Psoas muscle (tissue), 8 donors: ENCODE results near the gene QARS1. TPM values are rescaled to one million over a fixed set of nuclear protein-coding genes. Genes with fewer than 3 reads are reported as not detected.

ENCODE experiments used
- ATAC-seq, 4 donors: fragments of 200-7000 bp; cut with Tn5 transposase; one replicate each; pipeline ENCODE4 v1.9.1; 2020; ENCODE audit warnings: moderate library complexity in 3 of 4, mild to moderate bottlenecking in 2 of 4
- DNase-seq, 2 donors: peaks; one replicate each; pipeline ENCODE4 v3.0.0-alpha.2; 2020
- H3K27ac ChIP-seq: fragments of 200-600 bp; one replicate; pipeline ENCODE4 v1.8.0; 2022
- H3K27me3 ChIP-seq, 3 donors: fragments of 200-600 bp in 1 of 3; one replicate each; pipeline versions ENCODE4 v1.6.1 to v1.8.0; 2013 to 2022; ENCODE audit warnings: low read length in 2 of 3, mild to moderate bottlenecking in 2 of 3, moderate library complexity in 1 of 3; ENCODE audit not compliant: insufficient read depth in 3 of 3
- H3K36me3 ChIP-seq, 2 donors: fragments of 200-600 bp in 1 of 2; one replicate each; pipeline versions ENCODE4 v1.6.1 to v1.8.0; 2013 to 2022; ENCODE audit warnings: low read depth in 1 of 2, mild to moderate bottlenecking in 1 of 2, moderate library complexity in 1 of 2; ENCODE audit not compliant: insufficient read depth in 1 of 2
- H3K4me1 ChIP-seq: fragments of 200-600 bp; one replicate; pipeline ENCODE4 v1.8.0; 2022
- H3K4me3 ChIP-seq: fragments of 200-600 bp; one replicate; pipeline ENCODE4 v1.8.0; 2022; ENCODE audit warnings: mild to moderate bottlenecking
- H3K9me3 ChIP-seq: fragments of 200-600 bp; one replicate; pipeline ENCODE4 v1.8.0; 2022
- CTCF ChIP-seq: fragments of 200-600 bp; IDR thresholded peaks from one replicate; pipeline ENCODE4 v1.8.0; 2022; ENCODE audit warnings: antibody characterized with exemption
- WGBS, 3 donors: extraction: QIAGEN DNeasy Blood & Tissue Kit; methylation state at CpG; one replicate each; pipeline versions ENCODE4 v1.1.6 to v1.1.7; 2013; 5-methylcytosine and 5-hydroxymethylcytosine counted together
- intact Hi-C, 2 donors: fragments of 100-400 bp; cut with DNase I; formaldehyde crosslinking; loops; one replicate each; pipeline versions ENCODE4 v1.11.0 to v1.14.2; 2022
- polyA plus RNA-seq, 3 donors: library from polyadenylated mRNA; stranded (reverse); fragments of 200-250 nt; gene quantifications; one replicate each; pipeline ENCODE4 v1.2.3, GENCODE V29; 2013
- total RNA-seq, 4 donors: library from RNA; stranded (reverse); fragmentation: NEBNext Ultra II Directional in 2 of 4; extraction: Animal tissue kit (Norgen Biotek cat#: 25700) in 2 of 4; gene quantifications; one replicate each; pipeline versions ENCODE4 v1.2.1 to v1.2.4, GENCODE V29; 2021 to 2023
- donor health status: healthy with polysubstance abuse.
- donor health status: DM: no; HTN: no; CAD: no; lungs with moderate emphysema.
- donor health status: Bipolar disorder and iron deficiency.
- donor health status: healthy.
- donor health status: DM: yes; HTN: yes; CAD: no.
- donor health status: DM: no; HTN: no; CAD: no.
- donor health status: DM: no; HTN: no; CAD: no.
- donor health status: DM: yes; HTN: yes; CAD: no.

Gene QARS1
- total and polyA plus RNA-seq, 7 donors = 120 to 200 (median 157) TPM

GRCh38 chr3:49140080-49140479 lies 35.5 kb upstream of the QARS1 start:
- 52 to 64% (median 64%) methylated on average over 3 of the region's 3 CpGs for WGBS, 3 donors
- DNase-seq (no peak), ATAC-seq (no peak)
- Histone ChIP-seq H3K36me3 (no peaks in the 10 kb centered on the region), H3K4me1 (no peaks in the 10 kb centered on the region), H3K4me3 (no peak overlapping the region), H3K27ac (no peak overlapping the region), H3K27me3 (peaks cover 0 to 2% (median 0%) of the 10 kb centered on the region in 3 donors), H3K9me3 (no peaks in the 10 kb centered on the region)
- TF ChIP-seq CTCF = no peak
- intact Hi-C loops = no loop called here

GRCh38 chr3:49135499-49135898 lies 30.9 kb upstream of the QARS1 start:
- no peaks in the 10 kb centered on the region for H3K9me3 ChIP-seq
- H3K4me3 ChIP-seq = no peak overlapping the region
- intact Hi-C loops = no loop called here
- WGBS, 3 donors = 88 to 89% (median 88%) methylated on average over 4 of the region's 4 CpGs
- H3K27ac ChIP-seq = no peak overlapping the region
- H3K4me1 ChIP-seq = peaks cover 17% of the 10 kb centered on the region
- H3K36me3 ChIP-seq = peaks cover 0 to 8% of the 10 kb centered on the region in 2 donors
- H3K27me3 ChIP-seq = peaks cover 0 to 2% (median 0%) of the 10 kb centered on the region in 3 donors
- DNase-seq = no peak
- TF ChIP-seq CTCF = no peak
- no peak for ATAC-seq

GRCh38 chr3:49134471-49135265 lies 30.1 kb upstream of the QARS1 start:
- H3K36me3 ChIP-seq = peaks cover 0 to 16% of the 10 kb centered on the region in 2 donors
- intact Hi-C loops = no loop called here
- H3K27me3 ChIP-seq = peaks cover 0 to 2% (median 0%) of the 10 kb centered on the region in 3 donors
- H3K27ac ChIP-seq = peak overlapping the region; percentile 76
- H3K9me3 ChIP-seq = no peaks in the 10 kb centered on the region
- no peak overlapping the region for H3K4me3 ChIP-seq
- 51 to 61% (median 59%) methylated on average over 3 of the region's 3 CpGs for WGBS, 3 donors
- peaks cover 18% of the 10 kb centered on the region for H3K4me1 ChIP-seq
- TF ChIP-seq CTCF = no peak
- no peak for DNase-seq
- no peak for ATAC-seq

GRCh38 chr3:49133226-49133951 lies 28.8 kb upstream of the QARS1 start:
- no peaks in the 10 kb centered on the region for H3K9me3 ChIP-seq
- ATAC-seq (peak; percentile 87 to 91 (median 90)), DNase-seq (peak; percentile 86 to 89)
- peaks cover 18% of the 10 kb centered on the region for H3K4me1 ChIP-seq
- peak overlapping the region; percentile 76 for H3K27ac ChIP-seq
- H3K4me3 ChIP-seq = peak overlapping the region; percentile 89
- TF ChIP-seq CTCF = no peak
- 1% methylated on average over 30 of the region's 30 CpGs for WGBS, 3 donors
- H3K36me3 ChIP-seq = peaks cover 0 to 29% of the 10 kb centered on the region in 2 donors
- intact Hi-C loops = no loop called here
- H3K27me3 ChIP-seq = no peaks in the 10 kb centered on the region
